Measurements from ENCODE around the gene KRT33A.
"Not testable (repeated sequence)": the region's sequence is repeated elsewhere in the genome, so short reads cannot be mapped to it uniquely, and the experiment has no call there.

The KRT33A gene

GRCh38 chr17:41360296-41360995 lies 9.8 kb upstream of the KRT33A start:
- no peak for DNase-seq

- no peak for DNase-seq
Observed at GRCh38 chr17:41354536-41354935, 3.9 kb upstream of the KRT33A start.

GRCh38 chr17:41352597-41353366 lies 2.2 kb upstream of the KRT33A start:
- DNase-seq = no peak

GRCh38 chr17:41351177-41351576 lies 549 bp upstream of the KRT33A start:
- no peak for DNase-seq

GRCh38 chr17:41347869-41348760 lies 2.5 kb downstream of the KRT33A start:
- DNase-seq = no peak

- not testable (repeated sequence) for DNase-seq
Observed at GRCh38 chr17:41346421-41346820, 4.2 kb downstream of the KRT33A start.

- no peak for DNase-seq
Observed at GRCh38 chr17:41345992-41346391, 4.6 kb downstream of the KRT33A start.

GRCh38 chr17:41343029-41343428 lies 7.6 kb downstream of the KRT33A start:
- no peak for DNase-seq

GRCh38 chr17:41340934-41341861 lies 9.4 kb downstream of the KRT33A start:
- no peak for DNase-seq

GRCh38 chr17:41340494-41340893 lies 10.1 kb downstream of the KRT33A start:
- DNase-seq = no peak

- DNase-seq = no peak
Observed at GRCh38 chr17:41339571-41340172, 11.0 kb downstream of the KRT33A start.

GRCh38 chr17:41338961-41339485 lies 11.6 kb downstream of the KRT33A start:
- DNase-seq = no peak

GRCh38 chr17:41335747-41336146 lies 14.9 kb downstream of the KRT33A start:
- DNase-seq = no peak

- DNase-seq = no peak
Observed at GRCh38 chr17:41334385-41335305, 16.0 kb downstream of the KRT33A start.

GRCh38 chr17:41333836-41334235 lies 16.8 kb downstream of the KRT33A start:
- DNase-seq = no peak

- no peak for DNase-seq
Observed at GRCh38 chr17:41333098-41333497, 17.5 kb downstream of the KRT33A start.

- no peak for DNase-seq
Observed at GRCh38 chr17:41332239-41332638, 18.4 kb downstream of the KRT33A start.

- DNase-seq = no peak
Observed at GRCh38 chr17:41331606-41332005, 19.0 kb downstream of the KRT33A start.

- no peak for DNase-seq
Observed at GRCh38 chr17:41329279-41329948, 21.2 kb downstream of the KRT33A start.

- DNase-seq = no peak
Observed at GRCh38 chr17:41328207-41328606, 22.4 kb downstream of the KRT33A start.
